Endodermal cell (in vitro differentiated cells): ENCODE measurements around the gene MUC13. TPM values are rescaled to one million over a fixed set of nuclear protein-coding genes. Genes with fewer than 3 reads are reported as not detected.

Experiments used
- DNase-seq: peaks from one replicate; pipeline ENCODE4 v3.0.0-alpha.2; 2017
- H3K27ac ChIP-seq: 2 replicates; pipeline ENCODE4 v1.5.1; 2013; ENCODE audit warnings: mild to moderate bottlenecking, low read depth, low read length, moderate library complexity
- H3K27me3 ChIP-seq: 2 replicates; pipeline ENCODE4 v1.6.1; 2013; ENCODE audit warnings: mild to moderate bottlenecking, low read length, moderate library complexity; ENCODE audit not compliant: insufficient read depth, control insufficient read depth, poor library complexity, severe bottlenecking
- H3K36me3 ChIP-seq: 2 replicates; pipeline ENCODE4 v1.7.0; 2013; ENCODE audit warnings: mild to moderate bottlenecking, low read length, moderate library complexity; ENCODE audit not compliant: control insufficient read depth, insufficient read depth
- H3K4me1 ChIP-seq: one replicate; pipeline ENCODE4 v1.7.0; 2013; ENCODE audit warnings: low read length; ENCODE audit not compliant: control insufficient read depth, insufficient read depth
- H3K4me3 ChIP-seq: 2 replicates; pipeline ENCODE4 v1.5.1; 2013; ENCODE audit warnings: mild to moderate bottlenecking, low read length, moderate library complexity
- H3K9ac ChIP-seq: 2 replicates; pipeline ENCODE4 v1.6.1; 2013; ENCODE audit warnings: mild to moderate bottlenecking, low read length, moderate library complexity; ENCODE audit not compliant: poor library complexity, severe bottlenecking; ENCODE audit errors: extremely low read depth
- H3K9me3 ChIP-seq: 2 replicates; pipeline ENCODE4 v1.6.1; 2013; ENCODE audit warnings: mild to moderate bottlenecking, low read length, moderate library complexity; ENCODE audit not compliant: control insufficient read depth
- H3K27ac Mint-ChIP-seq: 2 replicates; pipeline ENCODE4 v1.8.0; 2020; ENCODE audit warnings: mixed read lengths
- H3K27me3 Mint-ChIP-seq: 2 replicates; pipeline ENCODE4 v1.8.0; 2021; ENCODE audit warnings: mild to moderate bottlenecking, mixed read lengths; ENCODE audit not compliant: insufficient read depth
- H3K36me3 Mint-ChIP-seq: 2 replicates; pipeline ENCODE4 v1.8.0; 2020; ENCODE audit warnings: low read depth, mixed read lengths
- H3K4me1 Mint-ChIP-seq: 2 replicates; pipeline ENCODE4 v1.8.0; 2020; ENCODE audit warnings: mixed read lengths
- H3K4me3 Mint-ChIP-seq: 2 replicates; pipeline ENCODE4 v1.8.0; 2020; ENCODE audit warnings: mild to moderate bottlenecking, moderate library complexity, mixed read lengths
- H3K9me3 Mint-ChIP-seq: 2 replicates; pipeline ENCODE4 v1.8.0; 2020; ENCODE audit warnings: mild to moderate bottlenecking, mixed read lengths
- WGBS, 2 experiments: methylation state at CpG; one replicate each; pipeline versions ENCODE4 v1.1.5 to v1.1.7; 2013; ENCODE audit warnings: missing lambda C conversion rate in 2 of 2, mixed read lengths in 1 of 2; ENCODE audit not compliant: insufficient coverage in 1 of 2, insufficient read length in 1 of 2; 5-methylcytosine and 5-hydroxymethylcytosine counted together
- total RNA-seq, 2 donors: library from RNA; stranded (reverse); fragmentation: NEBNext Ultra II Directional in 1 of 2; extraction: Animal tissue kit (Norgen Biotek cat#: 25700) in 1 of 2; gene quantifications; 2 replicates in 1 of 2; 3 replicates in 1 of 2; pipeline ENCODE4 v1.2.1, GENCODE V29; 2021
- TF ChIP-seq, protein P1 (sequence below): fragments of 200-600 bp; sonication (generic); conservative IDR thresholded peaks from 2 replicates; pipeline ENCODE4 v1.5.0; 2021; ENCODE audit warnings: antibody characterized with exemption, mild to moderate bottlenecking

Gene MUC13
- total RNA-seq, 2 donors from 2014 or later = 0.15 TPM; not detected in 1

DNA sequence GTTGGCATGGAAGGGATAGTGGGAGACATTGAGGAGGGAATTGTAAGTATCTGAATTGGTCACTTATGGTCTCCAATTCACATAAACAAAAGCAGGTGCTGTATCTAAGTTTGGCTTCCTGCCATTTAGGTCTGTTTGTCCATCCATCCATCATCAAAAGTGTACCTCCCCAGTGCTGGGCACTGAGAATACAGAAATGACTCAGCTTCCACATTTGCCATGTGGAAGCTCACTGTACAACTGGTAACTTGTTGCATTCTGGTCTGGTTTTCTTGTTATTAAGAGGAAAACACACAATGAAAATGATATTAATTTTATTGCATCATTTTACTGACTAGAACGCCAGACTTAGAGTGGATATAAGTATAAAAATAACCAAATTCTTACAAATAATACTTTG is 30.9 kb upstream of the MUC13 start:
- Mint-ChIP-seq H3K27ac (no peak overlapping the region), H3K4me1 (no peaks in the 10 kb centered on the region), H3K9me3 (no peaks in the 10 kb centered on the region), H3K4me3 (no peak overlapping the region), H3K27me3 (no peaks in the 10 kb centered on the region), H3K36me3 (peaks cover 20% of the 10 kb centered on the region)
- Histone ChIP-seq H3K4me1 (no peaks in the 10 kb centered on the region), H3K9me3 (no peaks in the 10 kb centered on the region), H3K4me3 (no peak overlapping the region), H3K27me3 (no peaks in the 10 kb centered on the region), H3K9ac (no peak overlapping the region), H3K36me3 (peaks cover 16% of the 10 kb centered on the region), H3K27ac (no peak overlapping the region)
- no peak for DNase-seq
- TF ChIP-seq, protein P1, sequence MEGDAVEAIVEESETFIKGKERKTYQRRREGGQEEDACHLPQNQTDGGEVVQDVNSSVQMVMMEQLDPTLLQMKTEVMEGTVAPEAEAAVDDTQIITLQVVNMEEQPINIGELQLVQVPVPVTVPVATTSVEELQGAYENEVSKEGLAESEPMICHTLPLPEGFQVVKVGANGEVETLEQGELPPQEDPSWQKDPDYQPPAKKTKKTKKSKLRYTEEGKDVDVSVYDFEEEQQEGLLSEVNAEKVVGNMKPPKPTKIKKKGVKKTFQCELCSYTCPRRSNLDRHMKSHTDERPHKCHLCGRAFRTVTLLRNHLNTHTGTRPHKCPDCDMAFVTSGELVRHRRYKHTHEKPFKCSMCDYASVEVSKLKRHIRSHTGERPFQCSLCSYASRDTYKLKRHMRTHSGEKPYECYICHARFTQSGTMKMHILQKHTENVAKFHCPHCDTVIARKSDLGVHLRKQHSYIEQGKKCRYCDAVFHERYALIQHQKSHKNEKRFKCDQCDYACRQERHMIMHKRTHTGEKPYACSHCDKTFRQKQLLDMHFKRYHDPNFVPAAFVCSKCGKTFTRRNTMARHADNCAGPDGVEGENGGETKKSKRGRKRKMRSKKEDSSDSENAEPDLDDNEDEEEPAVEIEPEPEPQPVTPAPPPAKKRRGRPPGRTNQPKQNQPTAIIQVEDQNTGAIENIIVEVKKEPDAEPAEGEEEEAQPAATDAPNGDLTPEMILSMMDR = no peak
- WGBS, 2 experiments = no CpG with 5 or more reads among the region's 1 CpG

DNA sequence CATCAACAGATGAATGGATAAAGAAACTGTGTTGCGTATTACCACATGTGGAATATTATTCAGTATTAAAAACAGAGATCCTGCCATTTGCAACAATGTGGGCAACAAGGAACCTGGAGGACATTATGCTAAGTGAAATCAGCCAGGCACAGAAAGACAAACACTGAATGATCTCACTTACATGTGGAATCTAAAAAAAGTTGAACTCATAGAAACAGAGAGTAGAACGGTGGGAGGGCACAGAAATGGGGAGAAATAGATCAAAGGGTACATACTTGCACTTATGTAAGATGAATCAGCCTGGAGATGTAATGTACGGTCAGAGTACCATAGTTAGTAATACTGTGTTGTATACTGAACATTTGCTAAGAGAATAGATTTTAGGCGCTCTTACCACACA is 29.8 kb upstream of the MUC13 start:
- H3K4me3 ChIP-seq = no peak overlapping the region
- H3K36me3 ChIP-seq = peaks cover 6% of the 10 kb centered on the region
- H3K27ac Mint-ChIP-seq = no peak overlapping the region
- no peaks in the 10 kb centered on the region for H3K4me1 ChIP-seq
- H3K9ac ChIP-seq = no peak overlapping the region
- H3K27ac ChIP-seq = no peak overlapping the region
- DNase-seq = no peak
- 92 to 99% methylated on average over 3 of the region's 4 CpGs for WGBS, 2 experiments
- no peaks in the 10 kb centered on the region for H3K4me1 Mint-ChIP-seq
- no peaks in the 10 kb centered on the region for H3K27me3 ChIP-seq
- no peak overlapping the region for H3K4me3 Mint-ChIP-seq
- H3K9me3 Mint-ChIP-seq = no peaks in the 10 kb centered on the region
- TF ChIP-seq, protein P1 = no peak
- peaks cover 10% of the 10 kb centered on the region for H3K36me3 Mint-ChIP-seq
- no peaks in the 10 kb centered on the region for H3K9me3 ChIP-seq
- no peaks in the 10 kb centered on the region for H3K27me3 Mint-ChIP-seq

DNA sequence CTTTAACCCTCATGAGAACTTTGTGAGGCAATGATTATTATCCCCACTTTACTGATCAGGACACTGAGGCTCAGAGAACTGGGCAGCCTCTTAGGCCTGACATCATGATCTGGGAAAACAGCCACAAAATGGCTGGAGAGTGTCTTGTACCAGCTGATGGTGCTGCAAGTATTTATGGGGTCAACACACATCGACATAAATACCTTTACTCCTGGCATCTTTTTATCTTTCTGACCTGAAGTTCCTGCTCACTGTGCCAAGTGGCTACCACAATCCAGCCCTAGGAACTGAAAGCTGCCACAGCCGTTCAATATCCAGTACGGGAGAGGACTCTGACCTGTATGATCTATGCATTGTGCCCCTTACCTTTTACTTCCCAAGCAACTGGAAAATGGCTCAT is 29.2 kb upstream of the MUC13 start:
- H3K27ac ChIP-seq = no peak overlapping the region
- Mint-ChIP-seq H3K4me1 (no peaks in the 10 kb centered on the region), H3K27ac (no peak overlapping the region), H3K36me3 (peaks cover 5% of the 10 kb centered on the region), H3K27me3 (no peaks in the 10 kb centered on the region), H3K4me3 (no peak overlapping the region), H3K9me3 (no peaks in the 10 kb centered on the region)
- H3K4me3 ChIP-seq = no peak overlapping the region
- H3K9ac ChIP-seq = no peak overlapping the region
- 92 to 93% methylated on average over 3 of the region's 3 CpGs for WGBS, 2 experiments
- H3K36me3 ChIP-seq = no peaks in the 10 kb centered on the region
- TF ChIP-seq, protein P1 = no peak
- no peaks in the 10 kb centered on the region for H3K9me3 ChIP-seq
- H3K4me1 ChIP-seq = no peaks in the 10 kb centered on the region
- no peaks in the 10 kb centered on the region for H3K27me3 ChIP-seq
- no peak for DNase-seq
